Neuronal stem cell (in vitro differentiated cells): Measurements from ENCODE around the gene RNF13.

Experiments used
- DNase-seq: peaks from one replicate; pipeline ENCODE4 v3.0.0-alpha.2; 2013; ENCODE audit warnings: low spot score
- H2AFZ ChIP-seq: one replicate; pipeline ENCODE4 v1.6.1; 2013; ENCODE audit warnings: mild to moderate bottlenecking, low read length, inconsistent platforms
- H2AK5ac ChIP-seq: 2 replicates; pipeline ENCODE4 v1.6.1; 2013; ENCODE audit warnings: low read depth, mild to moderate bottlenecking, inconsistent platforms, low read length, moderate library complexity, mixed read lengths
- H2BK120ac ChIP-seq: 2 replicates; pipeline ENCODE4 v1.6.1; 2013; ENCODE audit warnings: low read depth, mild to moderate bottlenecking, inconsistent platforms, low read length, moderate library complexity, mixed read lengths
- H2BK12ac ChIP-seq: one replicate; pipeline ENCODE4 v1.6.1; 2013; ENCODE audit warnings: low read length, inconsistent platforms
- H2BK15ac ChIP-seq: 2 replicates; pipeline ENCODE4 v1.6.1; 2013; ENCODE audit warnings: mild to moderate bottlenecking, low read length, inconsistent platforms, mixed read lengths
- H2BK5ac ChIP-seq: one replicate; pipeline ENCODE4 v1.6.1; 2013; ENCODE audit warnings: inconsistent platforms, mild to moderate bottlenecking, low read length, moderate library complexity
- H3K14ac ChIP-seq: one replicate; pipeline ENCODE4 v1.6.1; 2013; ENCODE audit warnings: low read length, inconsistent platforms
- H3K18ac ChIP-seq: 2 replicates; pipeline ENCODE4 v1.6.1; 2013; ENCODE audit warnings: low read length, inconsistent platforms
- H3K23ac ChIP-seq: 2 replicates; pipeline ENCODE4 v1.6.1; 2013; ENCODE audit warnings: low read depth, mild to moderate bottlenecking, mixed read lengths, low read length, inconsistent platforms; ENCODE audit not compliant: poor library complexity
- H3K27ac ChIP-seq: replicated peaks from 3 replicates; pipeline ENCODE4 v1.5.1; 2013; ENCODE audit warnings: low read length, inconsistent platforms
- H3K27me3 ChIP-seq, 3 experiments: 2 replicates each; pipeline ENCODE4 v1.6.1; 2013; ENCODE audit warnings: low read length in 3 of 3, mild to moderate bottlenecking in 2 of 3, inconsistent platforms in 1 of 3, low read depth in 1 of 3, mixed read lengths in 1 of 3, moderate library complexity in 1 of 3; ENCODE audit not compliant: control insufficient read depth in 3 of 3, insufficient read depth in 3 of 3
- H3K36me3 ChIP-seq, 2 donors: replicated peaks in 1 of 2; 2 replicates each; pipeline ENCODE4 v1.6.1; 2013; ENCODE audit warnings: low read length in 2 of 2; ENCODE audit not compliant: control insufficient read depth in 2 of 2, insufficient read depth in 2 of 2
- H3K4ac ChIP-seq: 2 replicates; pipeline ENCODE4 v1.6.1; 2013; ENCODE audit warnings: inconsistent platforms, mild to moderate bottlenecking, low read length, moderate library complexity
- H3K4me1 ChIP-seq, 2 donors: 1 replicate in 1 of 2; 2 replicates in 1 of 2; pipeline ENCODE4 v1.6.1; 2013; ENCODE audit warnings: low read length in 2 of 2, low read depth in 1 of 2; ENCODE audit not compliant: control insufficient read depth in 2 of 2, insufficient read depth in 1 of 2
- H3K4me2 ChIP-seq: one replicate; pipeline ENCODE4 v1.6.1; 2013; ENCODE audit warnings: mild to moderate bottlenecking, low read length, inconsistent platforms; ENCODE audit not compliant: insufficient read depth, poor library complexity, severe bottlenecking
- H3K4me3 ChIP-seq, 2 donors: 2 replicates each; pipeline ENCODE4 v1.5.1; 2013; ENCODE audit warnings: low read length in 2 of 2, mild to moderate bottlenecking in 2 of 2, inconsistent platforms in 1 of 2, moderate library complexity in 1 of 2
- H3K79me1 ChIP-seq: one replicate; pipeline ENCODE4 v1.6.1; 2013; ENCODE audit warnings: low read depth, mild to moderate bottlenecking, inconsistent platforms, low read length, moderate library complexity
- H3K9ac ChIP-seq: one replicate; pipeline ENCODE4 v1.6.1; 2013; ENCODE audit warnings: mild to moderate bottlenecking, low read depth, low read length, inconsistent platforms; ENCODE audit not compliant: poor library complexity
- H3K9me3 ChIP-seq, 2 donors: replicated peaks in 1 of 2; 2 replicates each; pipeline versions ENCODE3 to v1.6.1; 2013; ENCODE audit warnings: low read length in 2 of 2, mild to moderate bottlenecking in 2 of 2, inconsistent platforms in 1 of 2, low read depth in 1 of 2, mixed read lengths in 1 of 2, moderate library complexity in 1 of 2; ENCODE audit not compliant: control insufficient read depth in 2 of 2, insufficient read depth in 1 of 2
- H4K8ac ChIP-seq: one replicate; pipeline ENCODE4 v1.6.1; 2013; ENCODE audit warnings: low read depth, mild to moderate bottlenecking, inconsistent platforms, low read length, moderate library complexity
- H4K91ac ChIP-seq: one replicate; pipeline ENCODE4 v1.6.1; 2013; ENCODE audit warnings: low read length, low read depth, mild to moderate bottlenecking, inconsistent platforms; ENCODE audit not compliant: poor library complexity
- WGBS, 2 donors: extraction: QIAGEN DNeasy Blood & Tissue Kit; methylation state at CpG; one replicate each; pipeline ENCODE4 v1.1.7; 2013; ENCODE audit warnings: missing lambda C conversion rate in 2 of 2, mixed read lengths in 1 of 2; ENCODE audit not compliant: insufficient read length in 2 of 2, insufficient replicate concordance in 1 of 2; ENCODE audit errors: extremely low coverage in 2 of 2; 5-methylcytosine and 5-hydroxymethylcytosine counted together

RNF13 gene

GRCh38 chr3:149816986-149817385 is 4.0 kb downstream of the RNF13 start:
- no peaks in the 10 kb centered on the region for H3K9me3 ChIP-seq
- no peak for DNase-seq
- H3K23ac ChIP-seq = no peak overlapping the region
- no peak overlapping the region for H2BK12ac ChIP-seq
- no peak overlapping the region for H3K27ac ChIP-seq
- H2AFZ ChIP-seq = no peak overlapping the region
- no peak overlapping the region for H3K4me3 ChIP-seq
- no peak overlapping the region for H2BK15ac ChIP-seq
- no peaks in the 10 kb centered on the region for H3K27me3 ChIP-seq
- H3K9ac ChIP-seq = no peak overlapping the region
- H3K79me1 ChIP-seq = no peaks in the 10 kb centered on the region
- H3K36me3 ChIP-seq = no peaks in the 10 kb centered on the region
- H3K4ac ChIP-seq = no peak overlapping the region
- no peak overlapping the region for H4K91ac ChIP-seq
- no peak overlapping the region for H3K18ac ChIP-seq
- no CpG with 5 or more reads among the region's 2 CpGs for WGBS, 2 donors
- H2AK5ac ChIP-seq = no peak overlapping the region
- H4K8ac ChIP-seq = no peak overlapping the region
- peaks cover 0 to 11% of the 10 kb centered on the region in 2 donors for H3K4me1 ChIP-seq
- H2BK5ac ChIP-seq = no peak overlapping the region
- no peak overlapping the region for H3K4me2 ChIP-seq
- H2BK120ac ChIP-seq = no peak overlapping the region
- H3K14ac ChIP-seq = no peak overlapping the region

- H3K4me2 ChIP-seq = no peak overlapping the region
- H2BK5ac ChIP-seq = no peak overlapping the region
- no peak overlapping the region for H3K18ac ChIP-seq
- H3K9ac ChIP-seq = no peak overlapping the region
- no peak overlapping the region for H3K4me3 ChIP-seq
- peaks cover 0 to 6% of the 10 kb centered on the region in 2 donors for H3K4me1 ChIP-seq
- no peak overlapping the region for H2AFZ ChIP-seq
- H3K27ac ChIP-seq = no peak overlapping the region
- no peak overlapping the region for H2BK12ac ChIP-seq
- H3K27me3 ChIP-seq = no peaks in the 10 kb centered on the region
- no CpG with 5 or more reads among the region's 1 CpG for WGBS, 2 donors
- H3K9me3 ChIP-seq = peaks cover 0 to 14% of the 10 kb centered on the region in 2 donors
- H3K4ac ChIP-seq = no peak overlapping the region
- no peak overlapping the region for H2BK120ac ChIP-seq
- no peaks in the 10 kb centered on the region for H3K36me3 ChIP-seq
- no peak overlapping the region for H3K23ac ChIP-seq
- H4K8ac ChIP-seq = no peak overlapping the region
- no peak overlapping the region for H2AK5ac ChIP-seq
- no peak for DNase-seq
- H4K91ac ChIP-seq = no peak overlapping the region
- no peak overlapping the region for H2BK15ac ChIP-seq
- H3K79me1 ChIP-seq = peaks cover 2% of the 10 kb centered on the region
- no peak overlapping the region for H3K14ac ChIP-seq
Measured at GRCh38 chr3:149819432-149819831, 6.4 kb downstream of the RNF13 start.

GRCh38 chr3:149820183-149820582 is 7.2 kb downstream of the RNF13 start:
- no peak overlapping the region for H3K27ac ChIP-seq
- H2BK5ac ChIP-seq = no peak overlapping the region
- WGBS, 2 donors = no CpG with 5 or more reads among the region's 4 CpGs
- no peak overlapping the region for H3K4me3 ChIP-seq
- H3K36me3 ChIP-seq = no peaks in the 10 kb centered on the region
- no peak for DNase-seq
- peaks cover 0 to 15% of the 10 kb centered on the region in 2 donors for H3K9me3 ChIP-seq
- H3K79me1 ChIP-seq = peaks cover 2% of the 10 kb centered on the region
- no peak overlapping the region for H3K14ac ChIP-seq
- no peak overlapping the region for H2BK120ac ChIP-seq
- H4K8ac ChIP-seq = no peak overlapping the region
- H3K18ac ChIP-seq = no peak overlapping the region
- H2BK12ac ChIP-seq = no peak overlapping the region
- H3K9ac ChIP-seq = no peak overlapping the region
- no peak overlapping the region for H2AK5ac ChIP-seq
- H2BK15ac ChIP-seq = no peak overlapping the region
- no peak overlapping the region for H4K91ac ChIP-seq
- no peak overlapping the region for H3K4me2 ChIP-seq
- no peak overlapping the region for H2AFZ ChIP-seq
- H3K27me3 ChIP-seq = no peaks in the 10 kb centered on the region
- H3K4ac ChIP-seq = no peak overlapping the region
- H3K4me1 ChIP-seq = peaks cover 0 to 1% of the 10 kb centered on the region in 2 donors
- H3K23ac ChIP-seq = no peak overlapping the region

GRCh38 chr3:149826636-149827035 is 13.6 kb downstream of the RNF13 start:
- Histone ChIP-seq H2AK5ac (no peak overlapping the region), H3K9me3 (peaks cover 6 to 26% of the 10 kb centered on the region in 2 donors), H3K27me3 (no peaks in the 10 kb centered on the region), H3K9ac (no peak overlapping the region), H2BK15ac (no peak overlapping the region), H3K4me1 (no peaks in the 10 kb centered on the region), H3K23ac (no peak overlapping the region), H3K4ac (no peak overlapping the region), H2BK5ac (no peak overlapping the region), H3K18ac (no peak overlapping the region), H3K14ac (no peak overlapping the region), H2BK120ac (no peak overlapping the region), H4K91ac (no peak overlapping the region), H4K8ac (no peak overlapping the region), H3K4me3 (no peak overlapping the region), H3K36me3 (no peaks in the 10 kb centered on the region), H2AFZ (no peak overlapping the region), H3K79me1 (peaks cover 2% of the 10 kb centered on the region), H3K27ac (no peak overlapping the region), H2BK12ac (no peak overlapping the region), H3K4me2 (no peak overlapping the region)
- no CpG with 5 or more reads among the region's 3 CpGs for WGBS, 2 donors
- DNase-seq = no peak
